CD1c-positive myeloid dendritic cell (primary cell): ENCODE data around the gene SLC24A3.

Source experiments
- DNase-seq: peaks from one replicate; pipeline ENCODE4 v3.0.0-alpha.2; 2016; ENCODE audit errors: extremely low spot score

Gene SLC24A3

DNA sequence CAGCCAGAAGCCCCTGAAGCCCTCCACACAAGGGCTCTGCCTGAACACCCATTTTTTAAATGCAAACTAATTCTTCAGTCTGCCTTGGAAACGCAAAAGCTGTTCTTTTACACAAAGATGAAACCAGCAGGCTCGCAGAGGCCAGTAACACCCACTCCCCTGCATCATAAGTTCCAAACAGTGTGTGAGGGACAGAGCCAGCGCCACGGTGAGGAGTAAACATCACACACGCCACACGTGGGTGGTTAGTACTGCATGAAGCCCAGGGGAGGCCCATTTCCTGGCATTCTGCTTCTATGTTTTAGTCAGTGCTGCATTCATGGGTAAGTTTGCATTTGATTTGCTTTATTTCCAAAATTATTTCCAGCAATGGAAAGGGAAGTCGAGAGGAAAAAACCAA is 327.9 kb downstream of the SLC24A3 start:
- no peak for DNase-seq

DNA sequence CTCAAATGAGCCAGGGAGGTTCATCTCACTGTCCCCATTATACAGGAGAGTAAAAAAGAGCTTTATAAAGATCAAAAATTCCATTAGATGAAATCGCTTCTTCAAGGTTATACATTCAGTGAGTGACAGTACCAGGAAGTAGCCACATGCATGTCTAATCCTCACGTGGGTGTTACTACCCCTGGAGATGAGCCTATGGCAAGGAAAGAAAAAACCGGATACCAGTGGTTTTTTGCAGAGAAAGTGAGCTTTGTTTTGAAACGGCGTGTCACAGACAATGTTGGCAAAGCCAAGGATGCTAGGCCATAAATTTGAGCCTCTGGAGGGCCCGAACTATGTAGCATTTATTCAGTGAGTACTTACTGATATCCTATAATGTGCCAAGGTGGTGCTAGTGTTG is 330.7 kb downstream of the SLC24A3 start:
- no peak for DNase-seq

DNA sequence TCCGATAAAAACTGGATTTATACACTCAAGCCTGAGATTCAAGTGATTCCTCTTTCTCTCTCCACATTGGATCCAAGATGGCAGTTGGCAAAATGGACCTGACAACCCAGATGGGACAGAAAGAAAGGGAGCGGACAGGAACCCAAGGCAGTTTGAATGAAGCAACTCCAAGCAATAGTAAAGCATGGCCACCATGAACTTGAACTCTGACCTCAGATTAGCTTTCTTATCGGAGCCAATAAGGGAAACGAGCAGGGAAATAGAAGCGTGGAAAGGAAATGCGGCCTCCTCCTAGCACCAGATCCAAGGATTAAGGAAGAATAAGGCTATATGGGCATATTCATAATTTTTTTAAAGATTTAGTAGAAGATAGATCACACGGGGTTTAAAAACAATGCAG is 332.2 kb downstream of the SLC24A3 start:
- no peak for DNase-seq

DNA sequence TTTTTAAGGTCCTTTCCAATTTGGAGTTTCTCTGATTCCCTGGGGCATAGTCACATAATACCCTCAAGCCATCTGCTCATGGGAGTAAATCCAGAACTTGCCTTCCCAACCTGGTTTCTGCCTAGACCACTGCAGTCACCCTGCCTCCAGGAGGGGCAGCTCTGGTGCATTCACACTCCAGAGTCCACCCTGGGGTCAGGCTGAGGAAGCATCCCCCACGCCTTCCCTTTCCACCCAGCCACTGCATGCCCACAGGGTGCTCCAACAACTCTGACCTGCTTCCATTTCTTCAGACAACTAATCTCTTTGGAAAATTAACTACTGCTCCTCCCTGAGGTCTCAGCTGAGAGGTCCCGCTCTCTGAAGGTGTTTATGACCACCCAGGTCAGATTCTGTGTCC is 334.2 kb downstream of the SLC24A3 start:
- DNase-seq = no peak

DNA sequence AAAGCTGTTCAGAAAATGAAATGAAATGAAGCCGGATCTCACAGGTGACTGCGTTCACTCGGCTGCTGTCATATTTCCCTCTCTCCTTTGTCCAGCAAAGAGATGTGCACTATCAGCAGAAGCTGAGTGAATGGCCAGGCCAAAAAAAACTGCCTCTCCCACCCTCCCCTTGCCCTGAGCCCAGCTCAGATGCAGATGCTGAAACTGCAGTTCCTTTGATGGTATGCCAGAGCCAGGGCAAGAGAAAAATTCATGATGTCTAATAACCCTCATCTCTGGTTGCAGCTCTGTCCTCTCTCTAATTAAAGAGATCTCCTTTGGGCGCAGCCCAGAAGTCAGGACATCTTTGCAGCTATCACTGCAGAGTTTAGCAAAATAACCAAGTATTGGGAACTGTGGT is 335.1 kb downstream of the SLC24A3 start:
- DNase-seq = no peak

DNA sequence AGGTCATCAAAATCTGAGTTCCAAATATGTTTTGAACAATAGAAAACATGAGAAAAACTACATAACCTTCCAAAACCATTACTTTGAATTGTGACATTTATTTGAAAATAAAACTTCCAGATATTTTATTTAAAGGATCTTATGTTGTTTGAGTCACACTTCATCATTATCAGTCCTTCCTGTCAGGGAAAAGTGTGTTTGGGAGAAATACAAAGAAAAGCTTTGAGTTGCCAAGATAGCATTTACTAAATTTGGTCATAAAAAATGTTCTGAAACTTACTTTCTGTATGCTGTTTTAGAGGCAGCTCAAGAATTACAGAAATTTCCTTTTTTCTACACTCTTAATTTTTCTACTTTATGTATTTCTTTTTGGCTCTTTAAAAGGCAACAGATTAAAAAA is 337.5 kb downstream of the SLC24A3 start:
- DNase-seq = no peak

DNA sequence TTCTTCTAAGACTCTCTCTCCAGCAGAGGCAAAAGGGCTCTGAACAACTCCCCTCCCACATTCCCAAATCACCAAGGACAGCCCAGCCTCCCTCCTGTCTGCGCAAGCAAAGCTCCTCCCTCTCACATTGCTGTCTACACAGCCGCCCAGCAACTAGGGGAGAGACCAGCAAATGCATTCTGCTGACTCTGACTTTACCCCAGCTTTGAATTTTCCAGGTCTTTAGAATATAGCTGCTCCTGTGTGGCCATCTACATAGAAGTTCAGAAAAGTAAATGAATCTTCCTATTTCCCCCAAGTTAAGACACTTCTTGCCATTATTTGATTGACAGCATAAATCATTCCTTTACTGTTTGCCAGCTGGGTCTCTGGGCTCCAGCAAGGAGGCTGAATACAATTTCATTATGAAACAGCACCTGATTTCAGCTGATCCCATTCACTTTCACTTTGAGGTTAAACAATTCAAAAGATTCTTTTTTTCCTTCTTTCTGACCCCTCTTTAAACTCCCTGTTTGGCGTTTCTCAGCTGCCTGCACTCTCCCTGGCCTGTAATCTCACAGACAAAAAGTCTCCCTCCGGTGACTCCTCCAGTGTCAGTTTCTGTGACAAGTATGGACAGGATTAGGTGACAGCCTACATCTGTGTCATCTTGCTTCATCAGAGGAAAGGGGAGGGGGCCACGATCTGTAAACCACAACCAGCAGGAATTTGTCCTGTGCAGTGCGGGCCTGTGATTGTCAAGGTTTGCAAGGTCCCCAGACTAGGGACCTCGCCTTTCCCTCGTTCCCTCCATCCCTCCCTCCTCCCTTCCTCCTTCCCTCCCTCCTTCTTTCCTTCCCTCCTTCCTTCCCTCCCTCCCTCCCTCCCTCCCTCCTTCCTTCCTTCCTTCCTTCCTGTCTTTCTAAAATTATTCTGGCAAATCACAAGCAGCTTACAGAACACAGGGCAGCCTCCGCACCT is 340.1 kb downstream of the SLC24A3 start:
- DNase-seq = no peak

DNA sequence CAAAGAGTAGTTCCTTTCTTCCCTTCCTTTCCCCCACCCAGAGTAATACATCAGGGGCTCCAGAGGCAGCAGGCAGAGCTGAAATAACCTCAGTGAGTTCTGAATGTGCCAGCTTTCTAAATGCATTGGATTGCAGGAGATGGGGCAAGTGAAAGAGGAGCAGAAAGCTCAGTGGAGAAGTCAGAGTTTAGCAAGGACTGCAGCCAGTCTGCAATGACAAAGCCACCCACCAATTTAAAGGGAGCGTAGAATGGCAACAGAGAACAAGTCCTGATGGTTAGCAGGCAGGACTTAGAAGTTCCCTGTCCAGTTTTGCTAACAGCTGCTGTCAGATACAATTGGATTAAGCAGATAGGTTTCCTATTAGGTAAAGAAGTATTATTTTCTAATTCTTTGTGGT is 342.2 kb downstream of the SLC24A3 start:
- no peak for DNase-seq

DNA sequence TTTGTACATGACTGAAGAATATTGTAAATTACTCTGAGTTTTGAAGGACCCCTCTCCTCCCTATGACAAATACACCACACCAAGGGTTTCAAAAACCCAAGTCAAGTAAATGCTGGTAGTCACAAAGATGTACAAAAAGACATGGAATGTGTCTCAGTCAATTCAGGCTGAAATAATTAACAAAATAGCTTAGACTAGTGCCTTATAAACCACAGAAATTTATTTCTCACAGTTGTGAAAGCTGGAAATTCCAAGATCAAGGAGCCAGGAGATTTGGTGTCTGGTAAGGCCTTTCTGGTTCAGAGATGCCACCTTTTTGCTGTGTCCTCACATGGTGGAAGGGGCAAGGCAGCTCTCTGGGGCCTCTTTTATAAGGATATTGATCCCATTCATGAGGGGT is 343.3 kb downstream of the SLC24A3 start:
- DNase-seq = no peak

DNA sequence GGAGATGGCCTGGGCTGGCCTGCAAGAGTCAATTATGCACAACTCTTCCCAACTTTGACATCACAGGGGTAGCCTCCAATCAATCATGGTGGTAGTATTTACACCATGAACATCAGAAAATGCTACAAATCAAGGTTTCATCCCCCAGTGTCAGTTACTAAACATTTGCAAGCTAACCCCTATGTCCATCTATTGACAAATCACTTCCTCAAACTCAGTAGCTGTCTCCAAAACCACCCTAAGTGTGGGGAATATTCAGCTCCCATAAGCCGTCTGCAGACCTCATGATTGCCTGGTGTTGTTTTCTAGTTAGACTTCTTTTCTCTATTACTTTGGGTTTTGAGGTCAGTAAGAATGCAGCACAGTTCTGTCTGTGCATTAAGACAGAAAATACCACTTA is 344.8 kb downstream of the SLC24A3 start:
- DNase-seq = no peak

DNA sequence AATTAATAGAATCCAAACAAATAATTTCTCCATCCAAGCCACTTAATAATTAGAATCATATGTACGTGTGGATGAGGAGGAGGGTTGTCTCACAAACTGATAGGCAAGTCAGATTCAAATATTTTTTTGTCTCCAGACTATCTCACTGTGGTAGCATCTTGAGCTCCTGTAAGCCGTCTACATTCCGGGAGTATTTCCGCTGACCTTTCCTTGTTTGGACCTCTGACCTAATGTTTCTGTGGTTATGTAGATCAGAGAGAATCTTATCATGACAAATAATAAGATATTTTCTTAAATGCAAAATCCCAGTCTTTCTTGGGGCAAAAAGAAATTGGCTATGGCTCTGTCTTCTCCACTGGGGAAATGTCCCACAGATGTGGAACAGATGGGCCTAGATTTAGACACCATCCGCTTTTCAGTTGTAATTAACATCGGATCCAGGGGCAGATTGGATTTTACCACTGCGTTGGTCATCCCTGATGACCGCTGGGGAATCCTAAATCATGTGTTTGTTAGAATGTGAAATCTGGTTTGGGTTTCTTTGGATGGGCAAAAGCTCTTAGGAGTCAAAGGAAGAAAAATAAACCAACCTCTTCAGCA is 348.5 kb downstream of the SLC24A3 start:
- DNase-seq = no peak

DNA sequence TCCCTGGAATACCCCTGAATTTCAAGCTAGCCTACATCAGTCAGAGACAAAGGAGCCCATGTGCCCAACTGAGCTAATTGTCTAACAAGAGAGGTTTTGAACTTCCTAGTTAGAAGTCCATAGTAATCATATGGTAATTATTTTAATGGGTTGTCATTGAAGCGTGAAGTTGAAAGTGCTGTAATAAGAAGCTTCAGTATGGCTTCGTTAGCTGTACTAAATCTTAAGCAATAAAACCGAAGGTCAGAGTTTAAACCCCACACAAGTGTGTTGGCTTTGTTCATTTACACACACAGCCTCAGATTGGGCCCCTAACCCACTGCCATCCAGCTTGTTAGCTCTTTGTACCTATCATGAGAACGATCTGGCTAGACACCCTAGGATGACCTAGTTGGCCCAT is 350.0 kb downstream of the SLC24A3 start:
- DNase-seq = no peak

DNA sequence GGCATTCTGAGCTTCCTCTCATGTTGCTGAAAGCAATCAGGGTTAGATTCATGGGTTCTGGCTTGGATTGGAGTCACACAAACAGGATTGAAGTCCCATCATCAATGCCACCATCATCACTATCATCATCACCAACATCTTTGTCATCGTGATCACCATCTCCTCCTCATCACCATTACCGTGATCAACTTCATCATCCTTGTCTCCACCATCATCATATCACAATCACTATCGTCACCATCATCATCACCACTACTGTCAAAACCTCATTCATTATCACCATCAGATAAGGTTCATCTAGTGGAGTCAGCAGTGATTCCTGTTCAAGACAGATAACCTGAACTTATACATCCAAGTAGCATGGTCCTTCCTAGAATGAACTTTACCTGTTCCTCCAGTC is 351.8 kb downstream of the SLC24A3 start:
- DNase-seq = no peak

DNA sequence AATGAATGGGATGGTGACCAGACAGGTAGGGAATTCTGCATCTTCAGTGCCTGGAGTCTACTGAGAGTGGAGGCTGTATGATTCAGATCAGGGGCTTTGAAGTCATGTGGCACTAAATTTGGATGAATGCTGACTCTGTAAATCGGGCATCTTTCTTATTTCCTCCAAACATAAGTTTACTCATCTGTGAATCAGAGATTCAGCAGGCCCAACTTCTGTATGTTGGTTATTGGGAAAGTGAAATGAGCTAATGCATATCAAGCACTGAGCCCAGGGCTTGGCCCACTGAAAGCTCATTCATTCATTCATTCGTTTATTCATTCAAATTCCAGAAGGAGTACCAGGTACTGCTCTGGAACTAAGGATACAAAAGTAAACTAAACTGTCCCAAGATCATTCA is 353.3 kb downstream of the SLC24A3 start:
- no peak for DNase-seq

DNA sequence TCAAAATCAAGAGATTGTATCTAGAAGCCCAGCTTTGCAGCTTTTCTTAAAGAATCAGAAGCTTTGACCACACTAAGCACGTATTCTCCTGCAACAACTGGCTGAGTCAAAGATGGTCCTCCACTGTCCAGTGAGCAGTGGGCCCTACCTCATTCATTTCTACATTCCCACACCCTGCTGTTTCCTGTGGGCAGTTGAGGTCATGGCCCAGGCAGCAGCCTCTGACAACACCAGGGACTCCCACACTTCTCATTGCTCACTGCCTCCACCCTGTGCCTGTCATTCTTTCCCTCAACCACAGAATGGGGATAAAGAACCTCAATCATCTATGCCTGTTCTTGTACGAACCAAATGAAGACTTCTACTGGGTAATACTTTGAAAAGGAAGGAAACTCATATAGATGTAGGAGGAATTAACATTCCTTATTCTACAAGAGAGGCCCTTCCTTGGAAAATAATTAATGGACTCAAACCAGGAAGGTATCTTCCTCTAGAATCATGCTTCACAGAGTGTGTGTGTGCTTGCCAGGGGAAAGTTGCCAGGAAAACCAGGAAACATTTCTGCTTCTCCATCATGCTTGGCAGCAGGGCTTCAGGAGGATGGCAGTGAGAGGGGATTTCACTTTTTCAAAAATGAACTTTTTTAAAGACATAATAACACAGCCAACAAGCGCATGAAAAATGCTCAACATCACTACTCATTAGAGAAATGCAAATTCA is 353.9 kb downstream of the SLC24A3 start:
- no peak for DNase-seq

DNA sequence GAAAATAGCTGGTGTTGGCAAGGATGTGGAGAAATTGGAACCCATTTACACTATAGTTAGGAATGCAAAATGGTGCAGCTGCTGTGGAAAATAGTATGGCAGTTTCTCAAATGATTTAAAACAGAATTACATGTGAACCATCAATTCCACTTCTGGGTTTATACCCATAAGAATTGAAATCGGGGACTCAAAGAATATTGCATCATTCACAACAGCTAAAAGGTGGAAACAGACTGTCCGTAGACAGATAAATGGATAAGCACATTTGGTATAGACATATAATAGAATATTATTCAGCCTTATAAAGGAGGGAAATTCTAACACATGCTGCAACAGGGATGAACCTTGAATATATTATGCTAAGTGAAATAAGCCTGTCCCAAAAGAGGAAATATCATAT is 355.7 kb downstream of the SLC24A3 start:
- DNase-seq = no peak

DNA sequence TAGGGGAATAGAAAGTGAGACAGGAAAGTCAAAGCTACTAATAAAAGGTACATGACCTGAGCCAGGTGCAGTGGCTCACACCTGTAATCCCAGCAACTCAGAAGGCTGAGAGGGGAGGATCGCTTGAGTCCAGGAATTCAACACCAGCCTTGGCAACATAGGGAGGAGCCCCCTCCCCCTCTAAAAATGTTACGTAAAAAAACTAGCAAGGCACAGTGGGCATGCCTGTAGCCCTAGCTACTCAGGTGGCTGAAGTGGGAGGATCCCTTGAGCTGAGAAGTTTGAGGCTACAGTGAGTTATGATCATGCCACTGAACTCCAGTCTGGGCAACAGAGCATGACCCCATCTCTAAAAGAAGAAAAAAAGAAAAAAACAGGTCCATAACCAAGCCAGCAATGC is 359.6 kb downstream of the SLC24A3 start:
- DNase-seq = no peak

DNA sequence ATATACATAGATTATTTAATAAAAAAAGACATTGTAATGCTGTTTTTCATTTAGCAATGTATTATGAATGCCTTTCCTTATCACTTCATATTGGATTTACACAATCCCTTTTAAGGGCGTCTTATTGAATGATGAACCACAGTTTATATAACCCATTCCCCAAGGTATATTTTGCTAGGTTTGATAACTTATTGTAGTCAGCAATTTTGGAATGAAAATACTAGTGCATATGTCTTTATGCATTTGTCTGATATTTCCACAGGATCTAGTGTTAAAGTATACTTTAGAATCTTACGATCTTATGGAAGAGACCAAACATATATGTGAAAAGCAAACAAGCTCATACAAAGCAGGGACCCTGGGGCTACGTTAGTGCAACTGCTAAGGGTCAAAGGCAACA is 365.2 kb downstream of the SLC24A3 start:
- DNase-seq = no peak

DNA sequence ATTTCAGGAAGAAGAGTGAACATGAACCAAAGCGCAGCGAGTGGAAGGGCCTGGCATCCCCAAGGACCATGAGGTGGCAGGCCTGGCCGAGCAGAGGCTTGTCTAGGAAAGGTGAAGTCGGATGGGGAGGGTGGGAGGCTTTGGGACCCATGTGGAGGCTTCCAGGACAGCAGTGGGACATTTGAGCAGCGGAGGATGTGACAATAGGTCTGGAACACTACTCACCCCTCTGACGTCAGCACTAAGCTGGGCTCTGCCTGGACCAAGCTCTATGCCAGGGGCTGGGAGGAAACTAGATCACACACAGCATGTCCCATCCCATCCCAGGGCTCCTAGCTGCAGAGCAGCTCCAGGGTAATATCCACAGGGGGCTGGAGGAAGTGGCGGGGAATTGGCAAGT is 370.3 kb downstream of the SLC24A3 start:
- DNase-seq = no peak

DNA sequence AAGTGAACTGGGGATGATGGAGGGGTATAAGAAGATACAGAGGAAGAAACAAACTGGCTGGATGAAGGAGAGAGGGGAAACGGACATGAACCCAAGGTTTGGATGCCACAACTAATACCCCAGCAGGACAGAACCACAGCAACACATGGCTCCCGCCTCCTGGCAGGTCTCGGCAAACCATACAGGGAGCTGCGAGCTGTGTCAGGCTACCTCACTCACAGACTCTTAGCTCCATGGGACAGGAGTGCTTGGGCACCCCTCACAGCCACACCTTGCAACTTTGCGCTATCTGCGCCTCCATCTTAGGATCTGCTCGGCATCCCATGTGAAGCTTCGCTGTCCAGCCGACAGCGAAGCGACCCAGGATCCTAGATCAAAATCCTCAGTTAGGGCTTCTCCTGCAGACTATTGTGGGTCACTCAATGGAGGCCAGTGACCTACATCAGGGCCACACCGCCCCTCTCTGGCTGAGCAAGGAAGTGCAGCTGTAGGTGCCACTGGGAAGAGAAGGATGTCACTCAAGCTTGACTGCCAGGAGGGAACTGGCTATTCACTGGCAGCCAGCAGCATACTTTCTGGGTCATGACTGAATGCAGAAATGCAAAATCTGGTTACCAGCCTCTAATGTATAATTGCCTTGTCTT is 371.2 kb downstream of the SLC24A3 start:
- peak; percentile 61 for DNase-seq

DNA sequence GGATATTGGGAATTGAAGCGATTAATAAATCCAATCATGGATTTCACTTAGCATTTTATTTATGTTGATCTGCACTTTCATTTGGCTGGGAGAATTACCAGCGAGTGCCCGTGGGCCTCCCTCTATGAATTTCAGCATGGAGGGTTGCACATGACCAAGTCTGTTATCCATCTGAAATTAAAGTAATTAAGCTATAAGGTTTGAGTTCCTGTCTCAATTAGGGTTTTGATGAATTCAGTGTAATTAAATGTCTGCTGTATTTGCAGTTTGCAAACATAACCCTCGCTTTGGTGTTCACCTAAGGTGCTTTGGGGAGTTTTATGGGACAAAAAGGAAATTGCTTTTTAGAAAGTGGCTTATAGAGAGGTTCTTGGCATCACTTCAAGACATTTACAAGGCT is 375.8 kb downstream of the SLC24A3 start:
- no peak for DNase-seq

DNA sequence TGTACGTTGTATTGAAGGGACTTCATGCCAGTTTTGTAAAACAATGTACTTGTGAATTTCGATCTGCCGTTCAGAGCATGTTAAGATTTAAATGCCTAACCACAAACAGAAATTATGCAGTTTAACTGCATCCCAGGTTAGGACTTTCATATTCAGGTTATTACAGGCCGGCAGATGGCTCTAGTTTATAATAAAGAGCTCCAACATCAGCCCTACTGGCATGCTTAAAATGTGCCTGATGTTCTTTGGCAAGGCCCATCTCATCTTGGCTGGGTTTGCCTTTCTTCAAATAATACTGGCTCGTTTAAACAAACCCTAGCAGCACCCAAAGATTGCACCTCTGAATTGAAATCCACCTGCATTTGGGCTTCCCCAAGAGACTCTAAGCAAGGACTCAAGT is 376.3 kb downstream of the SLC24A3 start:
- DNase-seq = no peak
